Esophagus muscularis mucosa (tissue), 4 donors: Measurements from ENCODE around the gene CDK4. TPM values are rescaled to one million over a fixed set of nuclear protein-coding genes. Genes with fewer than 3 reads are reported as not detected.
"Not testable (repeated sequence)": the region's sequence is repeated elsewhere in the genome, so short reads cannot be mapped to it uniquely, and the experiment has no call there.

Experiments used
- DNase-seq: peaks from one replicate; pipeline ENCODE4 v3.0.0-alpha.2; 2017; ENCODE audit errors: extremely low spot score
- H3K27ac ChIP-seq, 4 donors: fragments of 200-600 bp; sonication (generic); replicated peaks in 1 of 4; 1 replicate in 3 of 4; 2 replicates in 1 of 4; pipeline ENCODE4 v1.5.1; 2016 to 2019; ENCODE audit warnings: mild to moderate bottlenecking in 1 of 4
- H3K27me3 ChIP-seq, 4 donors: fragments of 200-600 bp; sonication (generic); one replicate each; pipeline versions ENCODE4 v1.5.1 to v1.6.0; 2016 to 2019
- H3K36me3 ChIP-seq, 4 donors: fragments of 200-600 bp; sonication (generic); one replicate each; pipeline ENCODE4 v1.5.1; 2016 to 2019
- H3K4me1 ChIP-seq, 4 donors: fragments of 200-600 bp; sonication (generic); one replicate each; pipeline ENCODE4 v1.5.1; 2016 to 2019
- H3K4me3 ChIP-seq, 4 donors: fragments of 200-600 bp; sonication (generic); 1 replicate in 2 of 4; 2 replicates in 2 of 4; pipeline ENCODE4 v1.5.1; 2016 to 2019; ENCODE audit warnings: mild to moderate bottlenecking in 4 of 4, moderate library complexity in 1 of 4
- H3K9me3 ChIP-seq, 4 donors: fragments of 200-600 bp; sonication (generic); 1 replicate in 3 of 4; 2 replicates in 1 of 4; pipeline ENCODE4 v1.5.1; 2016 to 2019
- CTCF ChIP-seq, 3 experiments: fragments of 200-600 bp in 2 of 3; fragments of 450-650 bp in 1 of 3; sonication (generic) in 2 of 3; IDR thresholded peaks; one replicate each; pipeline ENCODE4 v1.5.1; 2017 to 2019; ENCODE audit warnings: antibody characterized with exemption in 3 of 3, mild to moderate bottlenecking in 2 of 3, moderate library complexity in 1 of 3
- EP300 ChIP-seq: sonication (generic); formaldehyde crosslinking; IDR thresholded peaks from one replicate; pipeline ENCODE4 v1.6.1; 2017; ENCODE audit warnings: antibody characterized with exemption
- POLR2A ChIP-seq: fragments of 450-650 bp; IDR thresholded peaks from one replicate; pipeline ENCODE4 v1.6.1; 2017; ENCODE audit warnings: antibody characterized with exemption, moderate library complexity, mild to moderate bottlenecking, low read depth
- POLR2AphosphoS5 ChIP-seq, 2 donors: sonication (generic); formaldehyde crosslinking; IDR thresholded peaks; one replicate each; pipeline ENCODE4 v1.6.1; 2017; ENCODE audit warnings: antibody characterized with exemption in 2 of 2
- WGBS: methylation state at CpG from one replicate; pipeline ENCODE4 v1.1.5; 2018; 5-methylcytosine and 5-hydroxymethylcytosine counted together
- intact Hi-C: fragments of 100-400 bp; cut with DNase I; formaldehyde crosslinking; loops from one replicate; pipeline ENCODE4 v1.15.1; 2023
- total RNA-seq, 4 donors: library from RNA; depleted of rRNA; stranded (reverse); fragments of >200 nt; gene quantifications; one replicate each; pipeline versions ENCODE4 v1.1.0 to v1.2.1, GENCODE V29; 2016

Gene CDK4
- total RNA-seq, 4 donors from 2014 or later = 43.6 to 85.7 (median 71.3) TPM

- H3K4me3 ChIP-seq = no peak overlapping the region
- TF ChIP-seq CTCF (IDR thresholded peaks at IDR 0.05) = no peak
- TF ChIP-seq POLR2AphosphoS5 (IDR thresholded peaks at IDR 0.05) = no peak
- TF ChIP-seq EP300 = no peak
- no peak for TF ChIP-seq POLR2A
- H3K27ac ChIP-seq = no peak overlapping the region
- H3K4me1 ChIP-seq = peaks cover 10 to 22% (median 16%) of the 10 kb centered on the region in 4 donors
- H3K36me3 ChIP-seq = peaks cover 0 to 34% (median 9%) of the 10 kb centered on the region in 4 donors
- no peaks in the 10 kb centered on the region for H3K9me3 ChIP-seq
- 86% methylated on average over 2 of the region's 2 CpGs for WGBS
- H3K27me3 ChIP-seq = no peaks in the 10 kb centered on the region
- no peak for DNase-seq
- intact Hi-C loops = no loop called here
Observed at GRCh38 chr12:57776247-57776587, 24.1 kb upstream of the CDK4 start.

- 76% methylated on average over 4 of the region's 4 CpGs for WGBS
- Histone ChIP-seq H3K36me3 (peaks cover 0 to 34% (median 8%) of the 10 kb centered on the region in 4 donors), H3K27me3 (no peaks in the 10 kb centered on the region), H3K27ac (no peak overlapping the region), H3K4me1 (peaks cover 13 to 27% (median 21%) of the 10 kb centered on the region in 4 donors), H3K4me3 (no peak overlapping the region), H3K9me3 (no peaks in the 10 kb centered on the region)
- intact Hi-C loops = no loop called here
- TF ChIP-seq EP300 = no peak
- no peak for TF ChIP-seq POLR2AphosphoS5 (IDR thresholded peaks at IDR 0.05)
- TF ChIP-seq POLR2A = no peak
- TF ChIP-seq CTCF (IDR thresholded peaks at IDR 0.05) = no peak
- no peak for DNase-seq
Observed at GRCh38 chr12:57775563-57776246, 23.6 kb upstream of the CDK4 start.

GRCh38 chr12:57775044-57775443 lies 22.9 kb upstream of the CDK4 start:
- intact Hi-C loops = no loop called here
- WGBS = 87% methylated on average over 3 of the region's 3 CpGs
- Histone ChIP-seq H3K27ac (no peak overlapping the region), H3K27me3 (no peaks in the 10 kb centered on the region), H3K9me3 (no peaks in the 10 kb centered on the region), H3K4me1 (peaks cover 13 to 29% (median 22%) of the 10 kb centered on the region in 4 donors), H3K4me3 (no peak overlapping the region), H3K36me3 (peaks cover 0 to 32% (median 5%) of the 10 kb centered on the region in 4 donors)
- DNase-seq = no peak
- TF ChIP-seq POLR2A (no peak), POLR2AphosphoS5 (IDR thresholded peaks at IDR 0.05) (no peak), EP300 (no peak), CTCF (IDR thresholded peaks at IDR 0.05) (no peak)

- H3K36me3 ChIP-seq = peaks cover 0 to 34% (median 8%) of the 10 kb centered on the region in 4 donors
- intact Hi-C loops, DNase-seq, H3K27ac ChIP-seq, H3K27me3 ChIP-seq, H3K4me3 ChIP-seq, H3K9me3 ChIP-seq: not testable (repeated sequence)
- H3K4me1 ChIP-seq = peaks cover 13 to 29% (median 22%) of the 10 kb centered on the region in 4 donors
- 92% methylated on average over 8 of the region's 11 CpGs for WGBS
Observed at GRCh38 chr12:57774634-57775033, 22.5 kb upstream of the CDK4 start.

- H3K27me3 ChIP-seq = no peaks in the 10 kb centered on the region
- TF ChIP-seq EP300 = no peak
- TF ChIP-seq CTCF (IDR thresholded peaks at IDR 0.05) = no peak
- H3K36me3 ChIP-seq = peaks cover 0 to 43% (median 23%) of the 10 kb centered on the region in 4 donors
- 6% methylated on average over 36 of the region's 67 CpGs for WGBS
- H3K27ac ChIP-seq = peak within 1 kb of the TSS; percentile 90 to 95 (median 94)
- DNase-seq = no peak
- intact Hi-C loops = no loop called here
- H3K4me3 ChIP-seq = peak within 1 kb of the TSS; percentile 70 to 82 (median 76)
- H3K9me3 ChIP-seq = no peaks in the 10 kb centered on the region
- peaks cover 13 to 29% (median 22%) of the 10 kb centered on the region in 4 donors for H3K4me1 ChIP-seq
Observed at GRCh38 chr12:57772429-57773322, 20.6 kb upstream of the CDK4 start, which contains the start of gene EEF1AKMT3. Gene EEF1AKMT3 (plus strand): TSS chr12:57772614. CDS start chr12:57772725, 111 bp downstream.
